Stimulated activated CD4-positive, alpha-beta T cell treated with anti-CD3 and anti-CD28 coated beads, TNF-alpha, amount 100 ng/mL, for 24 hours (primary cell): Measurements from ENCODE around the gene WSB2.
"Not testable (repeated sequence)": the region's sequence is repeated elsewhere in the genome, so short reads cannot be mapped to it uniquely, and the experiment has no call there.

Source experiments
- DNase-seq, 3 experiments: peaks; one replicate each; pipeline ENCODE4 v3.0.0-alpha.2; 2020; ENCODE audit warnings: low read depth in 3 of 3

Gene WSB2

DNA sequence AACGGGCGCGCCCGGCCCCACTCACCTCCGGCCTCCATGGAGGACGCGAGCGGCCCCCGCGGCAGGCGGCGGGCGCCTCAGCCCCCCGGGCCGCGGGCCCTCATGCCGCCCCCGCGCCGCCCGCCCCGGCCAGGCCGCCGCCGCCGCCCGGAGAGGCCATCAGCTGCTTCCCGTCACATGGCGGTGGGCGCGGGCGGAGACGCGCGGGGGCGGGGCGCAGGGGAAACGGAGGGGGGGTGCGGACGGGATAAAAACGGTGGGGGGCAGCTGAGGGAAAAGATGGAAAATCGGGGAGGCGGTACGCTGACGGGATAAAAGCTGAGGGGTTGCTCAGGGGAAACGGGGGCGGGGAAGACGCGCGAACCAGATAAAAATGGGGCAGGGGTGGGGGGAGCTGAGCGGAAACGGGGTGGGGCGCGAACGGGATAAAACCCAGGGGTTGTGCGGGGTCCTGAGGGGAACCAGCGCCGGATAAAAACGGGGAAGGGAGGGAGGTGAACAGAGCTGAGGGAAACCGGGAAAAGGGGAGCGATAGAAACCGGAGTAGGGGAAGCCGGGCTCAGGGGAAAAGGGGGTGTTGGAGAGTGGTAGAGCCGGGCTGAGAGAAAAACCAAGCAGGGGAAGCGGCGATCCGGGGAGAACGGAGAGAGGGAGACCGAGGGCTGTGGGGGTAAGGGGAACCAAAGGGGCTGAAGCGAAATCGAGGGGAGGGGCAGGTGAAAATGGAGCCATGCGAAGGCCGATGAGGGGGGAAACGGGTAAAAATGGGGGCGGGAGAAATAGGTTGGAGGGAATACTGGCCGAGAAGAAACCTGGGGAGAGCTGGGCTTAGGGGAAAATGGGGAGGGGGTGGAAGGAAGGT lies at the start of gene WSB2:
Gene WSB2, minus strand, starts transcription at position 169 of the 862 bp plus-strand sequence. Its CDS starts 131 bp downstream, at position 38.
- DNase-seq, result peak; percentile 22 to 67 (median 33)

DNA sequence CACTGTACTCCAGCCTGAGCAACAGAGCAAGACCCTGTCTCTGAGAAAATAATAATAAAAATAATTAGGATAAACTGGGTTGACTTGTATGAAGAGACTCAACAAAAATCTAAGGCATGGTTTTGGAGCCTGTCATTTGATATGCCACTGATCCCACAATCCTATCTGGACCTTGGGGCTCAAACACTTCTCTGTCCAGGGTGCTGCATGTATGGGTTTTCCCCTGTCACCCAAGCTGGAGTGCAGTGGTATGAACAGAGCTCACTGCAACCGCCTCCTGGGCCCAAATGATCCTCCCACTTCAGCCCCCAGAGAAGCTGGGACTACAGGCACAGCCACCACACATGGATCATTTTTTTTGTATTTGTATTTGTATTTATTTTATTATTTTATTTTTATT lies 48.1 kb upstream of the WSB2 start:
- no peak for DNase-seq

DNA sequence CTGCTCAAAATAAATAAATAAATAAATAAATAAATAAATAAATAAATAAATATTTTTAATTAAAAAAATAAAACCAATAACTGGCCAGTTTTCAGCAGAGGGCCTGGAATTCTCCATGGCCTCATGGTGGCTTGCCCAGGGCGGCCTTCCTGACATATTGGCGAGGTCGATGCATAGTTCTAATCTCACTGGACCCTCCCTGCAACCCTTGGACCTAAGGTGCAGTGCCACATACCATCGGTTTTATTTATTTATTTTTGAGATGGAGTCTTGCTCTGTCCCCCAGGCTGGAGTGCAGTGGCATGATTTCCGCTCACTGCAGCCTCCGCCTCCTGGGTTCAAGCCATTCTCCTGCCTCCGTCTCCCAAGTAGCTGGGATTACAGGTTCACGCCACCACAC lies 46.7 kb upstream of the WSB2 start:
- DNase-seq, result no peak

DNA sequence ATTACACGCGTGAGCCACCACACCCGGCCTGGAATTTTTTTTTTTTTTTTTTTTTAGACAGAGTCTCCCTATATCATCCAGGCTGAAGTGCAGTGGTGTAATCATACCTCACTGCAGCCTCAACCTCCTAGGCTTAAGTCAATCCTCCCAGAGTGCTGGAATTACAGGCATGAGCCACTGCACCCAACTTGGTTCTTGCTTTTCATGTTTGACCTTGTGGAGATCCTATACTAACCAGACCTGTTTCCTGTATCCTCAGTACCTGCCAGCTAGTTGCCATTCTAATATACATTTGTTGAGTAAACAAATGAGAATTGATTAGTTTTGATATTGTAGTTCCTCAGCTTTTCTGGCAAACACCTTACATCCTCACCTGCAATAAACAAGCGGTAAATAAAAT lies 46.0 kb upstream of the WSB2 start:
- no peak for DNase-seq

DNA sequence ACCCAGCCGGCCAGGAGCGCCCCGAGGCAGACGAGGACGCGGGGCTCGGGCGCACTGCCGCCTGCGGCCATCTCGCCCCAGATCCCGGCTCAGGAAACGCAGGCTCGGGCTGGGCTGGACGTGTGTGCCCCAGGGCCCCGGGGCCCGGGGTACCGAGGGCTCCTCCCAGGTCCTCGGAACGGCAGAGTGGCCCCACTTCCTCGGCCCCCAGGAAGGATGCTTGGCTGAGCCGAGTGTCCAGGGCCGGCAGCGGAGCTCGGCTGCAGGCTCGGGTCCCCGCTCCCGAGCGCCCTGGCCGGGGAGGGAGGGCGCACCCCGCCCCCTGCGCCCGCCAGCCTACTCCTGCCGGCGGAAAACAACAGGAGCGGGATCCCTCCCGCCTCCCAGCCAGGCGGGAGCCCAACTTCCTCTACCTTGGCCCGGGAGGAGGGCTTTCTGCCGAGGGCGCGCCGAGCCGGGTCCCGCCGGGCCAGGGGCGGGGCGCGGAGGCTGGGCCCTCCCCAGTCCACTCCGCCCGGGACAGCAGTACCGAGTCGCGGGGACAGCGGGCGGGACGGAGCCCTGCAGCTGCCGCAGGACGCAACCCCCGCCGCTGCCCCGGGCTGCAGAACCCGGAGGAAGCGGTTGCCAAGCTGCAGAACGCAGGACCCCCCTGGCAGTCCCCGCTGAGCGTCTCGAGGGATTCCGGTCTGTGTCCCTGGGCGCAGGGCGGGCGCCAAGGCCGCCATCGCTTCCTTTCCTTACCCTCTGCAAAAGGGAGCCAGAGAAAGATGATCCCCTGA lies 42.8 kb upstream of the WSB2 start, which contains the start of gene VSIG10:
Gene VSIG10, minus strand, starts transcription at position 411 of the 782 bp plus-strand sequence. Its CDS starts 340 bp downstream, at position 71.
- DNase-seq, result peak in 1 of 3 experiments; percentile 16

DNA sequence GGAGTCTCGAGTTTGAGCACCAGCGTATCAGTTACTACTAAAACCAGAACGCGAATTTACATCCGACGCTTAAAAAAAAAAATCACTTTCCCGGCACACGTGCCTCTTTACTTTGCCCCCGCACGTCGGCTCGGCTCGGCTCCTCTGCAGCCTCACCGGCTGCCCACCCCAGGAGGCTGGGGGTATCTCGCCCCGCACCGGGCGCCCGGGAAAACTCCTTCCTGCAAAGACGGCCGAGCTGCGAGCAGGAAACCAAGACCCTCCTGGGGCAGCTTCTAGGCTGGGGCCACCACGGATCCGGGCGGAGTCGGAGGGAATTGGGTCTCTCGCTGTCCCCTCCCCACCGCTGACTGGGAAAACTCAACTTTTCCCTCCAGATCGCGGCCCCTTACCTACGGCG lies 42.2 kb upstream of the WSB2 start:
- DNase-seq, result peak in 1 of 3 experiments; percentile 3

DNA sequence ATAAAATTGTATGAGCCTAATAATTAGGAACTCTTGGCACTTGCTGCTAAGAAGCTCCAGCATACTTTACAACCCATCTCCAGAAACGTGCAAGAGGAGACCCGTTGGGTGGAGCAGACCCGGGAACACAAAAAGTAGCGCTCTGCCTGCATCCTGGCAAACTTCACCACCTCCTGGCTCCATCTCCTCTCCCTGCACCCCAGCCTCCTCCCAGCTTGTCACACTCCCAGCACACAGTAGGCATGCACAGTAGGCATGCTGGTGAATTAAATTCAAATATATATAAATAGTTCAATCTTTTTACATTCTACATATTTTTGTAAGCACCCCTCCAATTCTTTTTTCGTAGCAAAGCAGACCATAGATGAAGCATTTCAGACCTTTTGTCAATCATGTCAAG lies 41.6 kb upstream of the WSB2 start:
- DNase-seq, result no peak

DNA sequence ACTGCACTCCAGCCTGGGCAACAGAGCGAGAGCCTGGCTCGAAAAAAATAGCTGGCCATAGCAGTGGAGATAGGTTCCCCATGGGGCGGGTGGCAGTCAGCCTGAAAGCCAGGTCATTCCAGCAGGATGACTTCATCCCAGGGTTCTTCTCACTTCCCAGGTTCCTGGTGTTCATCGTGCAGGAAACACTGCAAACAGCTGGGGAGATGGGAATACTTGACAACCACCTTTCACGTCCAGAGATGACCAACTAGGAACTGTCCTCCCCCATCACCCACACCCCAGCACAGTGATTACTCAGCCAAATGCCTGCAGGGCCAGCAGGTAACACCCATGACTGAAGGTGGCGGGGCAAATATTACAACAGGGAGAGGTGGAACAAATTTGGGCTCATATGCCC lies 41.1 kb upstream of the WSB2 start:
- DNase-seq, result no peak

DNA sequence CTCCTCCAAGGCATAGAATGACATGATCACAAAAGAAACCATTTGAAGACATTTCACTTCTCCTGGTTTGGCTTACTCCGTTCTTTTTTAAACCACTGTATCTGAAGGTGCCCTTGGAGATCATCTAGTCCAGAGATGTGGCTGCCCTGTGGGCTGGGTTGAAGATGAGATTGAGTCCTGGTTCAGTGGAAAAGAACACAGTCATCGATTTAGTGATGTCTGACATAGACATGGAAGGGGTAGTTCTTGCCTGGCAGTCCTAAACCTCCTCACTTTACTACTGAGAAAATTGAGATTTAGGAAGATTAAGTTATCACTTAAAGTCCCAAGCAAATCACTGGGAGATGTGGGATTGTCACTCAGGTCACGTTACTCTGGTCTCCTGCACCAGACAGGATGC lies 40.1 kb upstream of the WSB2 start:
- DNase-seq, result no peak

DNA sequence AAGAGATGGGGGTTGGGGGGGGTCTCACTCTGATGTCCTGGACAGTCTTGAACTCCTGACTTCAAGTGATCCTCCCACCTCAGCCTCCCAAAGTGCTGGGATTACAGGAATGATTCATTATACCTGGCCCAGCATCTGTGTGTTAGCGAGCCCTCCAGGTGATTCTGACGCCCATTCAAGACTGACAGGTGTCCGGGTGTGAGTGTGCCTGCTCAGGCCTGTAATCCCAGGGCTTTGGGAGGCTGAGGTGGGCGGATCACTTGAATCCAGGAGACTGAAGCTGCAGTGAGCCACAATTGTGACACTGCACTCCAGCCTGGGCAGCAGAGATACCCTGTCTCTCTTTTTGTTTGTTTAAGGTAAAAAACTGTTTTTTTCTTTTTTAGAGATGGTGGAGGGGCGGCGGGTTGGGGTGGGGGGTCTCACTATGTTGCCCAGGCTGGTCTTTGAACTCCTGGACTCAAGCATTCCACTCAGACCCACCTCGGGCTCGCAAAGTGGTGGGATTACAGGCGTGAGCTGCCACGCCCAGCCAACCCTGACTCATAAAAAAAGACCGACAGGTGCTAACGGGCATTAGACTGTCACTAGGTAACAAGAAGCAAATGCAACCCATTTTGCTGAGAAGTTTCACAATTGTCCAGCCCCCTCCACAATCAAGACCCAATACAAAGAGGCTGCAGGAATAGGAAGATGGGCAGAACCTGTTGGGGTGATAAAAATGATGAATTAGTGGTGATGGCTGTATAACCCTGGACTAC lies 38.1 kb upstream of the WSB2 start:
- DNase-seq, result no peak

DNA sequence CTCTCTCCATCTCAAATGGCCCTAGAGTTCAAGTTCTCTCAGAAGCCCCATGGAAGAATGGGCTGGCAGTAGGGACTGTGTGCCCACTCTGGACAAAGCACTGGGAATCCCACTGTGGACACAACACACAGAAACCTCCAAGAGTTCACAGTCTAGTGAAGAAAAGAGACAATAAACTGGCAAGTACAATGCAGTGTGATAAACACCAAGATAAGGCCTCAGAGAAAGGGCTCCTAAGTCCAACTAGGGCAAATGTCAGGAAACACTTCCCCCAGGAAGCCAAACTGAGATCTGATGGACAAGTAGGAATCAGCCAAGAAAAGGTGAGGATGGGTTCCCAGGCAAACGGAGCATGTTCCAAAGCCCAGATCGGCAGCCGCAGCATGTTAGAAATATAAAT lies 37.4 kb upstream of the WSB2 start:
- DNase-seq, result no peak

DNA sequence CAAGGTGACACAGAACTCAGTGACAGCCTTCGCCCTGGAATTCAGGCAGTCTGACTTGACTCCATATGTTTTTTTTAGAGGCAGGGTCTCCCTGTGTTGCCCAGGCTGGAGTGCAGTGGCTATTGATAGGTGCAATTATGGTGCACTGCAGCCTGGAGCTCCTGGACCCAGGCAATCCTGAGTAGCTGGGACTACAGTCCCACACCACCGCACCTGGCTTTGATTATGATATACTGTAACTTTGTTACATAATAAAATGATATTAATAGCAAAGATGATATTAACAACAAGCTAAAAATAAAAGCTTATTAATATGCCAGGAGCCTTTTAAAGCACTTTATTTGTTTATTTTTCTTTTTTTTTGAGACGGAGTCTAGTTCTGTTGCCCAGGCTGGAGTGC lies 33.1 kb upstream of the WSB2 start:
- no peak for DNase-seq

DNA sequence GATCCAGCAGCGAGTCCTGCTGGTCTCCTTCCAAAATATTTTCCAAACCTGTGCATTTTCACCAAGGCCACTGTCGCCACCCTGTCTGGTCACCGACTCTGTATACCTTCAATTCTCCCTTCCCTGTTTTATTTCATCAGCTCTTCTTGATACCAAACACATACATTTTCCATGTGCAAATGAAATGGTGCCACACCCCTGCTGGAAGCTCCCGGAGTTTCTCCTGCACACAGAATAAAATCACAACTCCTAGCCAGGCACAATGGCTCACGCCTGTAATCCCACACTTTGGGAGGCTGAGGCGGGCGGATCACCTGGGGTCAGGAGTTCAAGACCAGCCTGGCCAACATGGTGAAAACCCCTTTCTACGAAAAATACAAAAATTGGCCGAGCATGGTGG lies 28.8 kb upstream of the WSB2 start:
- no peak for DNase-seq

DNA sequence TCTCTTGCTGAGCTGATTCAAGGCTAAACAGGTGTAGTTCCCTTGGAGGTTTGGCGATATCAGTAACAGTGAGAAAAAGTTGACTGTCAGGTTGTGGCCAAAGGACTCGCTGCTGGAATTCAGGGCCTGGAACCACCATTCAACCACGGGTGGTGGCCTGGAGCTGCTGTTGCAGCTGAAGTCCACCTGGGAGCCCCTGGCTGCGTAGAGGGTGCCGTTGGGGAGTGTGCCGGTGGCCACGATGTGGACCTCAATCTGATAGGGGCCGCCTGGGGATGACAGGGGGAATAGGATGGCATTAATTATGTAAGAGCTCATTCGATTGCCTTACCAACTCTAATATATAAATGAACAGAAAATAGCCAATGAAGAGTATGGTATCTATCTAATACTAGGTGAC lies 21.2 kb upstream of the WSB2 start:
- no peak for DNase-seq

DNA sequence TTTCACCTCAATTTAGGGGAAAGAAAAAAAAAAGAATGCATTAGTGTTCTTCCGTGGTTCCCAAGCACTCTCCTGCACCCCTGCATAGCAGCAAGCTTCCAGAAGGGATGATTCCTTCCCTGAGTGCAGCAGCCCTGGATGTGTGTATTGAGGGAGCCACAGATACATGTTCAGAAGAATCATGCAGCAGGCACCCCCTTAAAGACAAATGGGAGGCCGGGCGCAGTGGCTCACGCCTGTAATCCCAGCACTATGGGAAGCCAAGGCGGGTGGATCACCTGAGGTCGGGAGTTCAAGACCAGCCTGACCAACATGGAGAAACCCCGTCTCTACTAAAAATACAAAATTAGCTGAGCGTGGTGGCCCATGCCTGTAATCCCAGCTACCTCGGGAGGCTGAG lies 20.5 kb upstream of the WSB2 start:
- not testable (repeated sequence) for DNase-seq

DNA sequence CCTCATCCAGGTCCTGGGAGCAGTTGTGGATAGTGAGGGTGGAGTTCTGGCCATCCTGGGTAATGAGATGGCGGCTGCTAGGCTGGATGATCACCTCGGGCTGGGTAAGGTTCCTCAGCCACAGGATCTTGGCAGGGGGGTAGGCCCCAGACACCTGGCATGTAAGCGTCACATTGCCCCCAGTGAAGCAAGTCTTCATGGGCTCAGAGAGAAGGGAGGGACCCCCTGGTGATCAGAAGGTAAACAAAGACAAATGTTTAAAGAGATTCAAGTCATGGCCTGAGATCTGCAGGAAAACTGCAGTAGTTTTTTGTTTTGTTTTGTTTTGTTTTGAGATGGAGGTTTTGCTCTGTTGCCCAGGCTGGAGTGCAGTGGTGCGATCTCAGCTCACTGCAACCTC lies 12.8 kb upstream of the WSB2 start:
- no peak for DNase-seq

DNA sequence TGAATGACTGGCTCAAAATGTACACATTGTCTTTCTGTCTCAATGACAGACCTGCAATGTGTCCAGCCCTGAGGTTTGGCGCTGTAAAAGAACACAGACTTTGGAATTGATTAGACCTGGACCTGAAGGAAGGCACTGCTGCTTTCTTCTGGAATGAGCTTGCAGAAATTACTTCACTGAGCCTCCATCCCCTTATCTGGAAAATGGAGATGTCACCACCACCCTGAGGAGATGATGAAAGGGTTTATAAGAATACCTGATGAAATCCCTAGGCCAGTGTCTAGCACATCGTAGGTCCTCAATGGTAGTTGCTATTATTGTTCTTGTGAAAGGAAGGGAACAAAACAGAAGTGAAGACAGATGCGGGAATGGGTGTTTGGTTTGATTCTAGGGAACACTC lies 9.7 kb upstream of the WSB2 start:
- no peak for DNase-seq

DNA sequence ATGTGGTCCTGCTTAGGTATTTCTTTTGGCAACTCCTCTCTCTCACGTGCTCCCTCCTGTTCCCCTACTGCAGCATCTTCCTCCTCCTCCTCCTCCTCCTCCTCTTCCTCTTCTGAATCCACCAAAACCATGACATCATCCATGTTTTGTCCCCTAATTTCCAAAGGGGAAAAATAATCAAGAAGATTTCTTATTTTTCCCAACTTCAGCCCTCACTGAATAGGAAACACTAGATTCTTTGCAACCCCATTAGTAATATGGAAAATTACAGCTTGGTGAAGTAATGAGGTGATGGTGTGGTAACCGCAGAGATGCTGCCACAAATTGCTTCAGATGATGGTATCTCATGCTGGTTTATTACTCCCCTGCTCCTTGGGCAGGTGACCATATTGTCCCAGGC lies 7.5 kb upstream of the WSB2 start:
- no peak for DNase-seq

DNA sequence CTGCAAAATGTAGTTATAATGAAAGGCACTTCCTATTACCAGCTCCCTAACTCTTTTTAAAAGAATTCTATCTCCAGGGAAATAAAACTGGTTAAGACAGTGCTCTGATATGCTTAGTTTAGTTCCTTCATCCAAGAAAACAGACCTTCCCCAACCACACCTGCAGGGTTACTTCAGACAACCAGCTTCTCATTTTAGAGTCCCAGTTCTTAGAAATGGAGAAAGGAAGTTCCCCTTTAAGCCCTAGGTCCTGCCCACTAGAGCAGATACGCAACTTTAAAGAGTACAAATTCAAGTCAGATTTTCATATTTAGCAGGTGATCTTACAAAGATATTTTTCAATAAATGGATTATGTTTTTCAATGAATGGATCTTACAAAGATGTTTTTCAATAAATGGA lies 4.4 kb upstream of the WSB2 start:
- no peak for DNase-seq

DNA sequence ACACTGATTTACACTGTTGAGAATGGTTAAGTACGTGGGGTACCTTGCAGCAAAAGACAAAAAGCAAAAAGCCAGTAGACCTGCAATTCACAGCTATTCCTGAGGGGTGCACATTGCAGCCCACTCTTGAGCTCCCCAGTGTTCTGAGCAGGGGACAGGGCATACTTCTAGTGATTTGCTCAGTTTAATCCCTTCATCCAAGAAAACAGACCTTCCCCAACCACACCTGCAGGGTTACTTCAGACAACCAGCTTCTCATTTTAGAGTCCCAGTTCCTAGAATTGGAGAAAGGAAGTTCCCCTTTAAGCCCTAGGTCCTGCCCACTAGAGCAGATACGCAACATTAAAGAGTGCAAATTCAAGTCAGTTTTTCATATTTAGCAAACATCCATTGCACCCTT lies 3.6 kb upstream of the WSB2 start:
- DNase-seq, result no peak

DNA sequence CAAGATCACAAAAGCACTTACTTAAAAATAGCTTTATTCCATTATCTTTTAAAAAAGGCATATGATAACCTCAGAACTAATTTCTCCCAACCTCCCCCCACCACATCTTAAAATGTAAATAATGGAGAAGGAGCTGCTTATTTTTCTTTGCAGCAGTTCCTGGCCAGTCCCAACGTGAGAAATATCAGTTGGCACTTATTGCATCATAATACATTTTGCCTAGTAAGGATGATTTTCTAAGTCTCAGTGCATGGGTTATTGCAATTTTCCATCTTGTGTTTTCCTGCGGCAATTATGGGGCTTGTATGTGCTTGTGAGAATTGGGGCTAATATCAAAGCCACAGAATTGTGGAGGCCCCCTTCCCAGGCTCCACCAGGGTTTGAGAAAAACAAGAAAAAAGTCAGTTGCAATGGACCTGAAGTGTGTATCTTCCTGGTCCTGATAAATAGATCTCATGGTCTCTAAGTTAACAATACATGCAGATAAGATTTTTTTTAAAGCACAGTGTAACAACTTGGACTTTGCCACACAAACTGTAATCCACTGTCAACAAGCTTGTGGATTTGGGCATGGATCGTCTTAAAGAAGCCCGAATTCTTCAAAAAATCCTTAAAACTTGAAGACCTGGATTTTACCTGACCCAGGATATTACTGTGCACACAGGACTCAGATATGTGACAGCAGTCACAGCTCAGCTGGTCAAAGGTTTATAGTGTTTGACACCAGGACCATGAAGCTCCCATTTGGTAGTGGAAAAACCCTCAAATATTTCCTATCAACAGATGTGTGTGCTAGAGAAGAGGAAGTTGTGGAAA lies 2.8 kb upstream of the WSB2 start:
- no peak for DNase-seq
